ENCODE results near the gene B3GALT6.
A peak's percentile ranks its signal among the peaks of the same experiment; 100 is the strongest.

B3GALT6 gene

DNA sequence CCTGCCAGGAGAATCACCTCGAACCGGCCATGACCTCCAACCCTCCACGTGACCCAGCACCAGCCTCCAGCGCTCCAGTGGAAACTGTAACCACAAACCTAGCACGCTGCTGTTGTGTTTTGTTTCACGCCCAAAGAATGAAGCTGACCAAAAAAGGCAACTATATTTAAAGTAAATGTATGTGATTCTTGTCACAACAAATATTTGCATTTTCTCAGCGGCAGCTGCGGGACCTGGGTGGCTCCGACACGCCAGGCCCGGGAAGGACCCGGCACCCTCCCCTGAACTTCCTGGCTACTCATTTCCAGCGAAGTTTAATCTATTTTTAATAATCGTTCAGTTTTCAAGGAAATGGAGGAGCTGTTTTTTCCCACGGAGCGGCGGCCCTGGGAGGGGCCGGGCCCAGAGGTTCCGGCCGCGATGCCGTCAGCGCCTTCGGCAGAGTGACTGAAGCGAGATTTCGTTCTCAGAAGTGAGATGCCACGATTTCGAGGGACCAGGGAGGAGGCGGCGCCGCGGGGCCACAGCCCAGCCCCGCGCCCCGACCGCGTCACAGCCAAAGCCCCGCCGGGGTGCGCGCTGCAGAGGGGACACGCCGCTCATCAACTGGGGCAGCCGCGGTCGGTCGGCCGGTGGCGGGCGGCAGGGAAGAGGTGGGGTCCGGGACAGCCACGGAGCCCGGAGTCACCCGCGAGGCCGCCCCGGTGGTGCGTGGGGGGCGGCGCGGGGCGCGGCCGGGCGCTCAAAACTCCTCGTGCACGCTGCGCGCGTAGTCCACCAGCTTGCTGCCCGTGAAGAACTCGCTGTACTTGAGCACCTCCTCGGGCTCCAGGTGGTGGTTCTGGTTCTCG lies 15.0 kb upstream of the B3GALT6 start:
- peak; percentile 60 for DNase-seq

DNA sequence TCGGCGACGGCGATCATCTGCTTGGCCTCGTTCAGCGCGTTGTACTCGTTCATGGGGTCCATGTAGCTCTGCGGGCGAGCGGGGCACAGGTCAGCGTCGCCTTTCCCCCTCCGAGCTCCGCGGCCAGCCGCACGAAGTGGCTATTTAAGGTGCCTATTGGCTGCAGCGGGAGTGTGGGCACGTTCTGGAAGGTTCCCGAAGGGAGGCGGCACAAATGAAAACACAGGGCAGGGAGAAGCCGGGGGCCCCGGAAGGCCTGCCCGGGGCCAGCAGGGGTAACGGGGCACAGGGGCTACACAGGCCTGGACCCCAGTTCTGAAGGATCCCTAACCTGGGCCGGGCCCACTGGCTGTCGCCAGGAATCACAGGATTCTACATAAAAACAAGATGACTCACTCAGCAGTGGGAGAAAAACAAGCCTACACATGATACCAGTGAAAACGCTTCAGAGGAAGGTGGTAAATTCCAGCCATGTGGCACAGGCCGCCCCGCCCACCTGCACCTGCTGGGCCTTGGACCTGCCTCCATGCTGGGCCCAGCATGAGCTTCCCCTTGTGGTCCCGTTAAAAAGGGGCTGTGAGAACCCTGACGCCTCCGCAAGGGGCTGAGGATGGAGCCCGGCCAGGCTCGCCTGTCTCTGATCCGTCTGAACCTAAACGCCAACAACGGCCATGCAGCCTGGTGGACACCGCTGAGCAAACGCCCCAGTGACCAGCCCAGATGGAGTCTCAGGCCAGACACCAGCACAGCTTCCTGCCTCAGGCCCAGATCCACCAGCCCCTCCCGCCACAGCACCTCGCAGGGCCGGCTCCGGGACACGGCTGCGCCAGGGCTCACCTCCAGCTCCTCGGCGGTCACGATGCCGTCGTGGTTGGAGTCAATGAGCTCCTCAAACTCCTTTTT lies 14.2 kb upstream of the B3GALT6 start:
- peak; percentile 73 for DNase-seq

DNA sequence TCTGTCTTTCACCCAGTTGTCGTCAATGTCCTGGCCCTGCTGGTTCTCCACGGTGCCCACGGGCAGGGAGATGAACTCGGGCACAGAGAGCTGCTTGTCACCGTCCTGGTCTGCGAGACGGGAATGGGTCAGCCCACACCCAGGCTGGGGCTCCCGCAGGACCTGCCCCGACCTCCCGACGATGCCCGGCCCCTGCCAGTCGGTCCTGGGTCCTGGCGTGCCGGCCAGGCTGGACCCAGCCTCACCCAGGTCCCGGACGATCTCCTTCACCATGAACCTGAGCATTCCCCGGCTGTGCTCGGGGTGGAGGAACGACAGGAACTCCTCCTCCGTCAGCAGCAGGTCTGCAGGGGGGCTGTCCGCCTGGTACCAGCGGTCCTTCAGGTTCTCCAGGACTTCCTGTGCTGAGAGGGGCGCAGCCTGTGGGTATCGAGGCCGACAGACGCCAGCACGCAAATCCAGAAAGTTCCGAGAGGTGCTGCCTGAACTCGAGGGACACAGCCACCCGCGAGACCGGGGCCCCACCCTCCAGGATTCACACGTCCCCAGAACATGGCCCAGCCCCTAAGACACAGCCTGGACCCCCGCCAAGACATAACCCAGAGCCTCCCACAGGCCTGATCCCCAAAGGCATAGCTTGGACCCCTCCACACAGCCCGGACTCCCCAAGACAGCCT lies 13.4 kb upstream of the B3GALT6 start:
- DNase-seq, result no peak

DNA sequence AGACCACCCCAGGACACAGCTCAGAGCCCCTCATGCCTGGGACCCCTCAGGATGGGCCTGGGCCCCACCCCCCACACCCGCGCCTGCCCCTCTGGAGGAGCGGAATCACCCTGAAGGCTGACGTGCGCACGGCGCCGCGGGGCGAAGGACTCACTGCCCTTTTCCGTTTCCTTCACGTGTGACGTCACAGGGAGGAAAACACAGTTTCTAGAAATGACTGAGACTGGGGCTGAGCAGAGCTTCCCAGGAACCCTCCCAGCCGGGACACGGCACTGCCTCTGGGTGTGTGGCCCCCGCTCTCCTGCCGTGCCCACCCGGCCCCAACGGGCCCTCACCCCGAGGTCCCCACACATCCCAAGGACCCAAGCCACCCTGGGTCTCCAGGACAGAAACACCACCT lies 12.7 kb upstream of the B3GALT6 start:
- DNase-seq, result peak; percentile 71

DNA sequence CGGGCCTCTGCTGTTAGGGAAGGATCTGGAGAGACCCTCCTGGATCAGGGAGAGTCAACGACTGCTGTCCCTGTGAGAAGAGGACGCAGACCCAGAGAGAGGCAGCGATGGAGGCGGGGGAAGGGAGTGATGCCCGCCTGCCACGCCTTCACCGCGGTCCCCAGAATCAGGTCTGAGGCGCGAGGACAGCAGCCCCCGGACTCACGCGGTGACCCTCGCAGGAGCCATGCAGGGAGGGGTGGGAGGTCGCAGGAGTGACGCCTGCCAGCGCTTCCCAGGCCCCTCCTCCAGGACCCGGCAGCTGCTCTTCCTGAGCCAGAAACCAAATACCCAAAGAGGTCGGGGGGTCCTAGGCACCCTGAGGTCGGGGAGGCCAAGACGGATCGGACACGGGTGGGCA lies 11.8 kb upstream of the B3GALT6 start:
- DNase-seq, result no peak

DNA sequence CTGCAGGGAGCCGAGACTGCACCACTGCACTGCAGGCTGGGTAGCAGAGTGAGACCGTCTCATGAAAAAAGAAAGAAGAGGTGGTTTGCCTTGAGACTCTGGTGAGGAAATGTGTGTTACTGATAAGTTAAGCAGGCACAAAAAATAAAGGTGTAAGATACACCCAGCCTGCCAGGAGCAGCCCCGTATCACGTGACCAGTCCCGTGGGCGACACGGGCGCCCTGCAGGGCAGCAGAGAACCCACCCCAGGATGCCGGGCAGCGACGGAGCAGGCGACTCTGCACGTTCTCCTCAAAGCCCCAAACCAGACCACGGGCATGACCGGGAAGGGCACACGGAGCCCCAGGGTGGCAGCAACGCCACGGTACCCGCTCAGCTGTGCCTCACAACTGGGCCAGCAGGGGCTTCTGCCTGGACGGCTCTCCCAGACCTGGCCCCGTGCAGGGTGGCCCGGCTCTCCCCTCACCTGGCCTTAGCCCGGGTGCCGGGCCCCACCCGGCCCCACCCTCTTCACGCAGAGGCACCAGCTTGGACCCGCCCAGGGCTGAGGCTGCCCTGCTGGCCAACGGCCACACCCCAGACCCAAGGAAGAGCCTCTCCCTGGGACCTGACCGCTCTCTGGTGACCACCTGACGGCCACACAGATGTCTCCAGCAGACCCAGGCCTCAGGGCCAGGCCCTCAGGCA lies 10.0 kb upstream of the B3GALT6 start:
- no peak for DNase-seq

DNA sequence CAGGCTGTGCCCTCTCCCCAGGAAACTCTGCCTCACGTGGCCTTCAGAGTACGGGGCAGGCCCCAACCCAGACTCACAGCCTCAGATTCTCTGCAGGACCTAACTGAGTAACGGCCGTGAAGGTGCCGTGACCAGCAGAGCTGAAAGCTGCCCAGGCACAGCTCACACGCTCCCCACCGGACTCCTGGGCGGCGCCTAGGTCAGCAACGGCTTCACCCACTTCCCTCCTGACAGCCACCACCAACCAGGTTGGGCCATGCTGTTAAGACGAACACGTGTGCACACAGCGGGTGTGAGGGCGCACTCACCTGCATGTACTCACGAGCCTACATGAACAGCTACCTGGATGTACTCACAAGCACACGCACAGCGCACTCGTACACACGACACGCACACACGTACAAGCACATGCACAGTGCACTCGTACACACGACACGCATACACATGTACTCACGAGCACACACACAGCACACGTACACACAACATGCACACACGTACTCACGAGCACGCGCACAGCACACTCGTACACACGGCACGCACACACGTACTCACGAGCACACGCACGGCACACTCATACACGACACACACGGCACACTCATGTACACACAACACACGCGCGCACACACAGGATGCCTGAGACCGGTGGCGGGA lies 9.3 kb upstream of the B3GALT6 start:
- DNase-seq, result no peak

DNA sequence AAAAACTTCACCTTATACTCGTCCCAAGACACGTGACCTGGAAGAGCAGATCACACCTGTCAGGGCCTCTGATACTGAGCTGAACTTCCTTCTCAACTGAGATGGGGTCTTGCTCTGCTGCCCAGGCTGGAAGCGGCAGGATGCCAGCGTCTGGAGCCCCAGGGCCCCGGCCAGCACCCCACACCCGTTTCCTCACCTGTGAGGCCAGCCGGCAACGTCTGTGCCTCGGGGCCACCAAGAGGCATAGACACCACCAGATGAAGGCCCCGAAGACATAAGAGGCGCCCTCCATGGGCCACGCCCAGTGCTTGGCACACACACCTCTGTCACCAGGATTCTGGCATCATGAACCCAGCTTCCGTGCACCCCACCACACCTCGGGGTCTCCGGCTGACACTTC lies 8.7 kb upstream of the B3GALT6 start:
- no peak for DNase-seq

DNA sequence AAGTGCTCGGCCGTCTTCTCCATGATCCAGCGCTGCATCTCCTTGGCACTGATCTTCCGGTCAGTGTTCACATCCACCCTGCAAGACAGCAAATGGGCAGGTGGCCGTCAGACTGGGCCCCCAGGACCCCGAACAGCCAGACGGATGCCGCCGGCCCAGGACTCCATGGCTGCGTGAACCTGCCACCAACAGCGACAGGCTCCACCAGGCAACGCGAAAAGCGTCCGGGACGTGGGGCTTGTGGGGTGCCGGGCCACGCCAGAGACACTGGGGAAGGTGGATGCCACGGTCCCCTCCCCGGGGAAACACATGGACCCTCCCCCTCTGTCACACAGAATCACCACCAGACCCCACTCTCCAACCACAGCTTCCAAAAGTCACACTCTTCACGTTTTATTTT lies 8.1 kb upstream of the B3GALT6 start:
- no peak for DNase-seq

DNA sequence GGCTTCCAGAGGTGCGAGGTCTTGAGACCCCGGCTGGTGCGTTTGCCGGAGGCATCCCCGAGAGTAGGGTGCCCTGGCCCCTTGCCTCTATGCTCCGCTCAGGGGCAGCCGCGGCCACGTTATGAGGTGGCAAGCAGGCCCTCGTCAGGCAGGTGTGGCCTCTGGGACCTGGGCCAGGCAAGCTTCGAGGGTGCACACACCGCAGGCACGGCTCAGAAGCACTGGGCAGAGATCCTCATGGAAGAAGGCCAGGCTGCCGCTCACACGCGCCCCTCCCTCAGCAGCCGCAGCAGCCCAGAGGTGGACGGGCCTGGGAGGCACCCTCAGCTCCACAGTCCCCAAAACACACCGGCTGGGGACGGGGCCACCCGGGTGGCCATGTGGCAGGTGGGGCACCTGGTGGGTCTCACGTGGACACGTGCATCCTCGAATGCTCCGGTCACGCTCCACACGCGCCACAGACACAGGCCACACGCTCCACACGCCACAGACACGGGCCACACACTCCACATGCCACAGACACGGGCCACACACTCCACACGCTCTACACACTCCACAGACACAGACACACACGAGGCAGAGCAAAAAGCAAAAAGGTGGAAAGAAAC lies 6.7 kb upstream of the B3GALT6 start:
- DNase-seq, result no peak

DNA sequence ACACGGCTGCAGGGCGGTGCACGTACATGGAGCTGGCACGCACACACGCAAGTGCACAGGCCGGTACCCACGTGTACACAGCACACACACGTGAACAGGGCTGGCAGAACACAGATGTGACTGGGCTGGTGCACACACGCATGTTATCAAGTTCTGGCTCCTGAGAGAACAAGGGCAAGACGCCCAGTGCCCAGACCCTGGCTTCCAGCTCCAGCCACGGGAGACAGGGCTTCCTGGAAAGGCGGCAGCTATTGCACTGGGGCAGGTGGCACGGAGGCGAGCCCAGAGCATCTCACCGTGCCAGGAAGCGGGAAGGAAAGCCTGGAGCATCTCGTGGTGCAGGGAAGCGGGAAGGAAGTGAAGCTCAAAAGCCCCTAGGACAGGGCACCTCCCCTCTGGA lies 6.1 kb upstream of the B3GALT6 start:
- DNase-seq, result no peak

DNA sequence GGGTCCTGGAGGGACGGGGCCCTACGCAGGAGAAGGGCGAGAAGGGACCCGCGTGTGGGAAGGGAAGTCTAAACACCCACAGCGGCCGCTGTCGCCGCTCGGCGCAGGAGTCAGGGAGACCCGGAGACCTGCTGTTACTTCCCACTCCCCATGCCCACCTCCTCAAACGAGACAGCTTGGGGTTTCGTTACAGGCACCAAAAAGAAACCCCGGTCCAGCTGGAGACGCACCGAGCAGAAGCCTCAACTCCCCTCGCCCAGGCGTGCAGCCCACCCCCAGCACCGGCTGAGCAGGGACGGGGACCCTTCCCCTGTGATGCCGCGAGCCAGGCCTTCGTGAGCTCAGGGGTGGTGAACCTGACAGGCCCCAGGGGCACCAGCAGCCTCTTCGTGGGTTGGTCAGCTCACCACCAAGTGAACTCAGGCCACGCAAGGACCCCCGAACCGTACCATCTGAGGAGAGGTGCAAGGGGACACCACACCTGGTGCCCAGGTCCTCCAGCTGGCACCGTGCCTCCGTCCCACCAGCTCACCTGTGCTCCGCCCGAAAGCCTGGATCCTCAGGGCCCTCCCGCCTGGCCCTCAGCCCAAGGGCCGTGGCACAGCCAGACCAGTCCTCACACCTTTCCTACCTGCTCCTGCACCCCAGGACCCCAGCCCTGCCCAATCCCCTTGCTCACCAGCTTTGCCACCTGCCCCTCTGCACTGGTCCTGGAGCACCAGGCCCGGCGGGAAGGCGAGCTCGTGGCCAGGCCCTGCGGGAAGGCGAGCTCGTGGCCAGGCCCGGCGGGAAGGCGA lies 5.3 kb upstream of the B3GALT6 start:
- DNase-seq, result no peak

DNA sequence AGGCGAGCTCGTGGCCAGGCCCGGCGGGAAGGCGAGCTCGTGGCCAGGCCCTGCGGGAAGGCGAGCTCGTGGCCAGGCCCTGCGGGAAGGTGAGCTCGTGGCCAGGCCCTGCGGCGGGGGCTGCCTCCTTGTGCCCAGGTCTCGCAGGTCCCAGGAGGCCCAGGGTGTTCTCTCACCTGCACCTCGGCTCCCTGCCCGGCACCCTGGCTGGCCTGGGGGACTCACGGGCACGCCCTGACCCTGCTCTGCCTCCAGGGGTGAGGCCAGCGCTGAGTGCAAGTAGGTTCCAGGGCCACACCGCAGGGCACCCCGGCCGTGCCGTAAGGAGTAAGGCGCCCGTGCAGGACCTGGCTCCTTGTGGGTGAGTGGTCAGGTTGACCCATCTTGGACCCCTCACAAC lies 4.7 kb upstream of the B3GALT6 start:
- no peak for DNase-seq

DNA sequence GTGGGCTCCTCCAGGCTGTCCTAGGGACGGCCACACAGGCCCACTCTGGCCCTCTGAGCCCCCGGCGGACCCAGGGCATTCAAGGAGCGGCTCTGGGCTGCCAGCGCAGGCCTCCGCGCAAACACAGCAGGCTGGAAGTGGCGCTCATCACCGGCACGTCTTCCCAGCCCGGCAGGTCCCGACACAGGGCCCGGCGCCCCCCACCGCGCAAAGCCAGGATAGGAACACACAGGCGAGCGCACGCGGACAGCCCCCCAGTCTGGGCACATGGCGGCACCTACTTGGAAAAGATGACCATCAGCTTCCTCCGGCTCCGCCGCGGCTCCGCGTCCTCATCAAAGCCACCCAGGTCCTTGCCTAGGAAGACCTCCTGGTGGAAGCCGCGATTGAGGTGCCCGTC lies 3.9 kb upstream of the B3GALT6 start:
- DNase-seq, result no peak

DNA sequence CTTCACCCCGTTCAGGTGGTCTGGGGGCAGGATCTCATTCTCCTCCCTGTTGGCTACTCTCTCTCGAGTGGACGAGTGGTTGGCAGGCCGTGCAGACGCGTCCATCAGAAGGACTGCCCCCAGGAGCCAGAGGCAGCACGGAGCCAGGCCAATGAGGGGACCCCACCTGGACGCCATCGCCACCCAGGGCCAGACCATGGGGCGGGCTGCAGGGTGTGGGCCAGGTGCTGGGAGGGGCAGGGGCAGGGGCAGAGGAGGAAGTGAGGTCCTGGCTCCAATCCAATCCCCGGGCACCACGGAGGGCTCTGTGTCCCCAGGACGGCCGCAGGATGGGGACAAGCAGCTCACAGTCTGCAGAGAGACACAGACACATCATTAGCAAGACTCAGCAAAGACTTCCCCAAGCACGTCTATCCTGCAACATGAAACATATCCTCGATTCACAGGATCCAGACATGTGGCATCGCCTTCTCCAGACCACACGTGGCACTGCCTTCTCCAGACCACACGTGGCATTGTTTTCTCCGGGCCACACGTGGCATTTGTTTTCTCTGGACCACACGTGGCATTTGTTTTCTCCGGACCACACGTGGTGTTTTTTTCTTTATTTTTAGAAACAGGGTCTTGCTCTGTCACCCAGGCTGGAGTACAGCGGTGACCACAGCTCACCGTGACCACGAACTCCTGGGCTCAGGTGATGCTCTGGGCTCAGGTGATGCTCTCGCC lies 3.3 kb upstream of the B3GALT6 start:
- DNase-seq, result no peak

DNA sequence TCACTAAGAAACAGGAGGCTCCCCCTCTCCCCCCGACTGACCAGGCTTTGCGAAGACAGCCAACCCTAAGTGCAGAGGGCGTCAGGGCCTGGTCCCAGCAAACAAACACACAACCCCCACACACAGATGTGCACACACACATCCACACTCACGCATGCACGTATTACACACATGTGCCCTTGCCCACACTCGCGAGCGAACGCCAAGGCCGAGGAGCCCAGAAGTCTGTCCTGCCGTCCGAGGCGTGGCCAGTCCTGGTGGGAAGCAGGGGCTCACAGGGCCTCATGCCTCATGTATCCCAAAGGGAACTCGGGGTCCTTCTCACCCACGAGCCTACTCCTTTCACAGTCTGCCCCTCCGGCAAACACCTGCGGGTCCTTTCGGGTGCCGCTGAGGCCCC lies 2.3 kb upstream of the B3GALT6 start:
- DNase-seq, result no peak

DNA sequence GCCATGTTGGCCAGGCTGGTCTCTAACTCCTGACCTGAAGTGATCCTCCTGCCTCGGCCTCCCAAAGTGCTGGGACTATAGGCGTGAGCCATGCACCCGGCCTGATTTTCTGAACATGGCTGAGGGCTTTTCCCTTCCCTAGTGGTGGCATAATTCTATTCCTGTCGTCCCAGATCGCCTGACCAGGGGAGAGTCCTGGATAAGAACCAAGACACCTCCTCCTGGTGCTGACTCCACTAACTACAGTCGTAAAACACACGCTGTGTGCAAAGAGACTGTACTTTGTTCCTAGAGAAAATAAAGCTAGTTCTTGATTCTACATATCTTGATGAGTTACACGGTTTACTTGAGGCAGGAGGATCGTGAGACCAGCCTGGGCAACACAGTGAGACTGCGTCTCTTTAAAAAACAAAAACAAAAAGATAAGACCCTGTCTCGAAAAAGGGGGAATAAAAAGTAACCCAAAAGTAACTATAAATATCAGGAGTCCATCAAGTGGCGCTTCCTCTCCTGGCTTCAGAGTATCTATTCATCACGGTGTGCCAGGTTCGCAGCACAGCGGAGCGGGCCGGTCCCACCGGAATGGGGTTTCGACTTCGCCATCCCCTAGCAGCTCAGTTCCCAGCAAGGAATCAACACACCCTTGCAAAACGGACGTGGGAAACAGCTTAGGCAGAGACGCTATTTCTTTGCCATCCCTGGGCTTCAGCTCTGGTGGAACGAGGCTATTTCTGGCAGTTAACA lies 1.2 kb upstream of the B3GALT6 start:
- DNase-seq, result no peak

DNA sequence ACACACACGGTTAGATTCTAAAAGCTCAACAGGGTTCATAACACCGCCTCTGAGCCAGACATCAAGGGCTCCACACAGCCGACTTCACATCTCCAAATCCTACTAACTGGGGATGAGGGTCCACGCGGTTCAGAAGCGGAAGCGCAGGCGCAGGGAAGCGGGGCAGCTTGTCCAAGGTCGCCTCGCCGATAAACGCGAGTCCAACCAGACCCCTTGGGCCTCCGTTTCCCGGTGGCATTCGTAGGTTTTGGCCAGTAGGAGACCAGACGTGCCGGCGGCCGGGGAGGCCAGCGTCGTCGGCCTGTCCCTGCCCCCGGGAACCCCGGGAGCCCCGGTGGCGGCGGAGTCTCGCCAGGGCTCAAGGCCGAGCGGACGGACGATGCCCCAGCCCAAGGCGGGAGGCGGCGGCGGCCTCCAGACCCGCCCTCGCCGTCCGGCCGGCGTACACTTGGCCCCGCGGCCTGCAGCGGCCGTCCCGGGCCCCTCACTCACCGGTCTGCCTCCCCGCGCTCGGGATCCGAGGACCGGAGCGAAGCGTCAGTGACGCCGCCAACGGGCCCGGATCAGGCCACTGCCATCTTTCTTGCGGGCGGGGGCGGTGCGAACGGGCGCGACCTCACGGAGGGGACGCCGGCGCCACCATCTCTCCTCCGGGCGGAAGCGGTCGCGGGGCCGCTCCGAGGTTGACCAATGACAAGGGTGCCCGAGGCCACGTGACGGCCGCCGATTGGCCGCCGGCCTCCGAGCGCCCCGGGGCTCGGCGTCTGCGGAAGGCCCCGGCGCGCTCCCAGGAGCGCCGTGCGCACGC lies 433 bp upstream of the B3GALT6 start, which contains the start of gene SDF4:
SDF4 (minus strand) TSS at position 602 of the 808 bp plus-strand sequence. CDS start 3,229 bp downstream, outside the sequence.
- peak; percentile 97 for DNase-seq
